GM21786 (cell line): Measurements from ENCODE around the gene EMILIN1.
A peak's percentile ranks its signal among the peaks of the same experiment; 100 is the strongest.
"Not testable (repeated sequence)": the region's sequence is repeated elsewhere in the genome, so short reads cannot be mapped to it uniquely, and the experiment has no call there.

Experiments used
- ATAC-seq: cut with Tn5 transposase; IDR thresholded peaks from one replicate; pipeline ENCODE4 v1.9.1; 2021; ENCODE audit not compliant: unreplicated experiment

The EMILIN1 gene

DNA sequence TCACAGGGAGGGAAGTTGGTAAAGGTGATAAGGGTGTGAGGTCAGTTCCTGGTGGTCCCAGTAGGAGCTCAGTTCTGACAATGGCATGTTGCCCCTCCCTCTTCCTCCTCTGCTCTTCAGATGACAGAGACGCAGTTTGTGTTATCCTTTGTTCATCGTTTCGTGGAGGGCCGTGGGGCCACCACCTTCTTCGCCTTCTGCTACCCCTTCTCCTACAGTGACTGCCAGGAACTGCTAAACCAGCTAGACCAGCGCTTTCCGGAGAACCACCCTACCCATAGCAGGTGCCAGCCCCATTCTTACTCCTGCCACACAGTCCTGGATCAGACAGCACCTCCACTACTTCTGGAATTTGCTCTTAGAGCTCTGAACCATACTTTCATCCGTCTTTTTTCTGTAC is 24.6 kb upstream of the EMILIN1 start:
- ATAC-seq = no peak

GRCh38 chr2:27054721-27055120 is 23.7 kb upstream of the EMILIN1 start:
- ATAC-seq = no peak

DNA sequence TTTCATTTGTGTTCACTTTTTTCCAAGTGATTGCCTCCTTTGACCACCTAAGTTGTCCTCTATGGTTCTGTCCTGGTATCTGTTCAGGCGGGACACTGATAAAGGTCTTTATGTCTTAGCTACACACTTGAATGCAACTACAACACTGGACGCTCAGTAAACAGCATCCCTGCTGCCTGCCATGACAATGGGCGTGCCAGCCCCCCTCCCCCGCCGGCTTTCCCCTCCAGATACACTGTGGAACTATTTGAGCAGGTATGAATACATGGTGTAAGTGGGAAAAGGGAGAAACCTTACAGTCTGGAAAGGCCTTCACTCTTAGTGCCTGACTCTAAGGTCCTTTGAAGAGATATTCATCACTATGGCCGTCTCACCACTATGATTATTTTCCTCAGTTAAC is 21.2 kb upstream of the EMILIN1 start:
- ATAC-seq = no peak

DNA sequence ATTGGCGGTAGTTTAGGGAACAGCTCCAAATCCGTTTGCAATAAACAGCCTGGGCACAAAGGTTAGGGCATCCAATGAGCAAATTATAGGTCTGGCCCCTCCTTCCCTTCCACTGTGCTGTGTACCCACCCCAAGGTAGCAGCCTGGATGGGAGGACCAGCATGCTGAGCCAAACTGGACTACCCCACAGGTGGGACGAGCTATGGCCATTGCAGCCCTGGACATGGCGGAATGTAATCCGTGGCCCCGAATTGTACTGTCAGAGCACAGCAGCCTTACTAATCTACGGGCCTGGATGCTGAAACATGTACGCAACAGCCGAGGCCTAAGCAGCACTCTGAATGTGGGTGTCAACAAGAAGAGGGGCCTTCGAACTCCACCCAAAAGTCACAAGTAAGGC is 20.2 kb upstream of the EMILIN1 start:
- ATAC-seq = no peak

GRCh38 chr2:27059141-27059820 is 19.1 kb upstream of the EMILIN1 start:
- ATAC-seq = no peak

- no peak for ATAC-seq
These were observed 18.1 kb upstream of the EMILIN1 start for GRCh38 chr2:27060323-27060722.

GRCh38 chr2:27065128-27065527 is 13.3 kb upstream of the EMILIN1 start:
- ATAC-seq = no peak

GRCh38 chr2:27067385-27067784 is 11.0 kb upstream of the EMILIN1 start:
- ATAC-seq = no peak

DNA sequence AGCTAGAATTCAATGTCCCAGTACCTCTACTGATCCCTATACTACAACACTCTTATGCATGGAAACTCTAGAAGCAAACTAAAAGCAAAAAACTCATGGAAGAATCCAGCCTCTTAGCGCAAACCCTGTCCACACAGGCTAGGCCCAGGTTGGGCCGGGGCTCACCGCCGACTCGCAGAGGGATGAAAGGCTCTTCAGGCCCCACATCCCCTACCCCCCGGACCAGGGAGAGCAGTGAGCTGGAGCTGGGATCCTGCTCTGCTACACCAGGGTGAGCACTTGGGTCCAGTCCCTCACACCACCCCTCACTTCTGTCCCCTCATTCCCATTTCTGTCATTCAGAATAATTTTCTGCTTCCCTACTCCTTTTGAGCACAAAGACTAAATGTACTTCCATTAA is 9.0 kb upstream of the EMILIN1 start:
- ATAC-seq = no peak

GRCh38 chr2:27069961-27070618 is 8.3 kb upstream of the EMILIN1 start:
- ATAC-seq = no peak

- ATAC-seq = no peak
These were observed 7.7 kb upstream of the EMILIN1 start for GRCh38 chr2:27070653-27071276.

- peak; percentile 83 for ATAC-seq
These were observed 7.0 kb upstream of the EMILIN1 start, which contains the start of gene OST4 for GRCh38 chr2:27071277-27071989. Gene OST4, minus strand, starts transcription at chr2:27071654.

GRCh38 chr2:27071990-27072830 is 6.2 kb upstream of the EMILIN1 start:
- peak; percentile 10 for ATAC-seq

GRCh38 chr2:27072920-27073319 is 5.5 kb upstream of the EMILIN1 start:
- no peak for ATAC-seq

GRCh38 chr2:27073782-27074181 is 4.6 kb upstream of the EMILIN1 start:
- no peak for ATAC-seq

- no peak for ATAC-seq
These were observed 3.5 kb upstream of the EMILIN1 start for GRCh38 chr2:27074738-27075565.

GRCh38 chr2:27075566-27075871 is 2.9 kb upstream of the EMILIN1 start:
- ATAC-seq = not testable (repeated sequence)

- ATAC-seq = no peak
These were observed 2.1 kb upstream of the EMILIN1 start for GRCh38 chr2:27076323-27076722.

GRCh38 chr2:27077231-27077630 is 1.2 kb upstream of the EMILIN1 start:
- no peak for ATAC-seq
